Transverse colon (tissue), 1 donor: ENCODE data around the gene CAPN13.

ENCODE experiments used
- EP300 ChIP-seq: sonication (generic); formaldehyde crosslinking; IDR thresholded peaks from one replicate; pipeline ENCODE4 v1.6.1; 2017; ENCODE audit warnings: antibody characterized with exemption, low read depth
- POLR2A ChIP-seq: fragments of 450-650 bp; IDR thresholded peaks from one replicate; pipeline ENCODE4 v1.6.1; 2016; ENCODE audit warnings: antibody characterized with exemption, mild to moderate bottlenecking, moderate library complexity

DNA sequence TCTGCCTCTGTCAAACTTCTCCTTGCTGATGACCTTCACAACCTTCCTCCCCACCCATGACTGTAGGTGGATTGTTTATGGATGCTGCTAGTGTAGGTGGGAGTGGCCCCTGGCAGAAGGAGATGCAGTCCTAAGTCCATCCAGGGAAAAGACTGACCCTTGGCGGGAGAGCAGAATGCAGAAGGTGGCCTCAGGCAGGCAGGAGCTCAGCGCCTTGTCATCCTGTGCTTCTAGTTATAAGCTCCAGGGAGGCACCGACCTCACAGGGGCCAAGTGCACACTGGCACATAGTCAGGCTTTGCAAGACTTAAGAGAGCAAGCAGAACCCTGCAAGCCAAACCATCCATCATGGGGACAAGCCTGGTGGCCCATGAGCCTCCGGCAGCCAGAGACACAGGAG, 74.4 kb downstream of the CAPN13 start:
- no peak for TF ChIP-seq EP300
- no peak for TF ChIP-seq POLR2A
